Stomach smooth muscle (tissue), 2 donors: ENCODE measurements around the gene TP63.

Experiments used
- H3K27ac ChIP-seq: one replicate; pipeline ENCODE4 v1.7.0; 2013; ENCODE audit warnings: mild to moderate bottlenecking, low read length, inconsistent platforms
- H3K27me3 ChIP-seq, 2 donors: one replicate each; pipeline ENCODE4 v1.7.0; 2013; ENCODE audit warnings: low read length in 2 of 2; ENCODE audit not compliant: insufficient read depth in 2 of 2, control insufficient read depth in 1 of 2
- H3K36me3 ChIP-seq, 2 donors: one replicate each; pipeline ENCODE4 v1.7.0; 2013; ENCODE audit warnings: low read length in 2 of 2; ENCODE audit not compliant: control insufficient read depth in 2 of 2, insufficient read depth in 2 of 2
- H3K4me1 ChIP-seq: one replicate; pipeline ENCODE4 v1.7.0; 2013; ENCODE audit warnings: low read length; ENCODE audit not compliant: control insufficient read depth, insufficient read depth
- H3K4me3 ChIP-seq, 2 donors: one replicate each; pipeline ENCODE4 v1.7.0; 2013; ENCODE audit warnings: low read length in 2 of 2
- H3K9ac ChIP-seq, 2 donors: one replicate each; pipeline ENCODE4 v1.7.0; 2013; ENCODE audit warnings: low read length in 2 of 2, mild to moderate bottlenecking in 1 of 2
- H3K9me3 ChIP-seq, 2 donors: one replicate each; pipeline ENCODE4 v1.7.0; 2013; ENCODE audit warnings: low read length in 2 of 2; ENCODE audit not compliant: control insufficient read depth in 2 of 2
- donor health status: healthy.
- donor health status: Pancreatic carcinoma.

The TP63 gene

GRCh38 chr3:189794518-189794917 lies 163.3 kb downstream of the TP63 start:
- no peak overlapping the region for H3K27ac ChIP-seq
- no peaks in the 10 kb centered on the region for H3K4me1 ChIP-seq
- no peaks in the 10 kb centered on the region for H3K9me3 ChIP-seq
- H3K4me3 ChIP-seq: no peak overlapping the region
- H3K27me3 ChIP-seq: no peaks in the 10 kb centered on the region
- H3K36me3 ChIP-seq: no peaks in the 10 kb centered on the region
- no peak overlapping the region for H3K9ac ChIP-seq

- H3K9ac ChIP-seq: no peak overlapping the region
- no peak overlapping the region for H3K4me3 ChIP-seq
- no peaks in the 10 kb centered on the region for H3K27me3 ChIP-seq
- H3K27ac ChIP-seq: no peak overlapping the region
- no peaks in the 10 kb centered on the region for H3K4me1 ChIP-seq
- no peaks in the 10 kb centered on the region for H3K36me3 ChIP-seq
- no peaks in the 10 kb centered on the region for H3K9me3 ChIP-seq
These were observed 166.0 kb downstream of the TP63 start for GRCh38 chr3:189797103-189797750.

GRCh38 chr3:189799366-189799765 lies 168.2 kb downstream of the TP63 start:
- Histone ChIP-seq H3K27me3 (no peaks in the 10 kb centered on the region), H3K4me3 (no peak overlapping the region), H3K9me3 (no peaks in the 10 kb centered on the region), H3K4me1 (no peaks in the 10 kb centered on the region), H3K9ac (no peak overlapping the region), H3K36me3 (no peaks in the 10 kb centered on the region), H3K27ac (no peak overlapping the region)

DNA sequence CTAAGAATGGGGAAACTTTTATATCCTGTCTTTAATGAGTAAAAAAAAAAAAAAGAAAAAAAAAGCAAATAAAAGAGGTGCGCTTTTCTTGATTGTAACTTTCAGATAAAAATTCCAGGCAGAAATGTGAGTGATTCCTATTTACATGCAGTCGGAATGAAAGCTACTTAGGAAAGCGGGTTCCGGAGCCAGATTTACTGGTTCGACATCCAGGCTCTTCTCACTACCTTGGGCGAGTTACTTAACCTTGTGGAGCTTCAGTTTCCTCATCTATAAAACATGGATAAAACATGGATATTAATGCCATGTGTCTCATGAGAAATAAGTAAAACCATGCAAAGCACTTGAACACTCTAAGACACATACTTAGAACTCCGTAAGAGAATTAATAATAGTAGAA lies 169.2 kb downstream of the TP63 start:
- no peak overlapping the region for H3K9ac ChIP-seq
- no peaks in the 10 kb centered on the region for H3K36me3 ChIP-seq
- no peak overlapping the region for H3K4me3 ChIP-seq
- no peaks in the 10 kb centered on the region for H3K9me3 ChIP-seq
- H3K27me3 ChIP-seq: no peaks in the 10 kb centered on the region
- H3K27ac ChIP-seq: no peak overlapping the region
- H3K4me1 ChIP-seq: no peaks in the 10 kb centered on the region

GRCh38 chr3:189803254-189803653 lies 172.1 kb downstream of the TP63 start:
- H3K4me3 ChIP-seq: no peak overlapping the region
- H3K4me1 ChIP-seq: no peaks in the 10 kb centered on the region
- H3K27ac ChIP-seq: no peak overlapping the region
- H3K36me3 ChIP-seq: no peaks in the 10 kb centered on the region
- no peaks in the 10 kb centered on the region for H3K27me3 ChIP-seq
- H3K9ac ChIP-seq: no peak overlapping the region
- H3K9me3 ChIP-seq: no peaks in the 10 kb centered on the region

DNA sequence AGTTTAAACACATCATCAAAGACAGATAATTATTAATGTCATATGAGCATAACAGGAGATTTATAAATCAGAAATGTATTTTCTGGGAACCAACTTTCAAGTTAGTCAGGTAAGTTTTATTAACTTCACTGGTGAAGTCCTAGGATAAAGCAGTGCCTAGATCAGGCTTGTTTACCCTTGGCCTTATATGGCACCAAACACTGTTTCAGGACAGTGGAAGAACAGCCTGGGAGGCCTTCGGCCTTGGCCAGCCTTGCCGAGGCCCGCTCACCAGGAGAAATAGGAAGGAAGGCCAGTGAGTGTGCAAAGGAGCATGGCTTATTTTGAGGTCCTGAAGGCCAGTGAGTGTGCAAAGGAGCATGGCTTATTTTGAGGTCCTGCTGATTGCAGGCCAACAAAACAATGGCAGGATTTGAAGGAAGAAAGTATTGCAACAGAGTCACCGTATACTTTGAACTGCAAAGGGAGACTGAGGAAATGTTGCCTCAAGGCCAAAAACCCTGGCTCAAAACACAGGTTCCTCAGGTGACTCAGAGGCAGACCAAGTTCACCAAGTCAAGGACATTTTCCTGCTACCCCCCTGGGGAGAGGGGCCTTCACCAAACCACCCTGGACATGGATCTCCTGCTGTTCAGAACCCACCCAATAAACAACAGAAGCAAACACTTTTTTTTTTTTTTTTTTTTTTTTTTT lies 174.3 kb downstream of the TP63 start:
- Histone ChIP-seq H3K4me3 (no peak overlapping the region), H3K9me3 (no peaks in the 10 kb centered on the region), H3K9ac (no peak overlapping the region), H3K27ac (no peak overlapping the region), H3K4me1 (no peaks in the 10 kb centered on the region), H3K36me3 (no peaks in the 10 kb centered on the region), H3K27me3 (no peaks in the 10 kb centered on the region)

GRCh38 chr3:189806171-189806951 lies 175.2 kb downstream of the TP63 start:
- H3K4me3 ChIP-seq: no peak overlapping the region
- no peaks in the 10 kb centered on the region for H3K9me3 ChIP-seq
- H3K27me3 ChIP-seq: no peaks in the 10 kb centered on the region
- no peaks in the 10 kb centered on the region for H3K36me3 ChIP-seq
- no peaks in the 10 kb centered on the region for H3K4me1 ChIP-seq
- no peak overlapping the region for H3K9ac ChIP-seq
- H3K27ac ChIP-seq: no peak overlapping the region

DNA sequence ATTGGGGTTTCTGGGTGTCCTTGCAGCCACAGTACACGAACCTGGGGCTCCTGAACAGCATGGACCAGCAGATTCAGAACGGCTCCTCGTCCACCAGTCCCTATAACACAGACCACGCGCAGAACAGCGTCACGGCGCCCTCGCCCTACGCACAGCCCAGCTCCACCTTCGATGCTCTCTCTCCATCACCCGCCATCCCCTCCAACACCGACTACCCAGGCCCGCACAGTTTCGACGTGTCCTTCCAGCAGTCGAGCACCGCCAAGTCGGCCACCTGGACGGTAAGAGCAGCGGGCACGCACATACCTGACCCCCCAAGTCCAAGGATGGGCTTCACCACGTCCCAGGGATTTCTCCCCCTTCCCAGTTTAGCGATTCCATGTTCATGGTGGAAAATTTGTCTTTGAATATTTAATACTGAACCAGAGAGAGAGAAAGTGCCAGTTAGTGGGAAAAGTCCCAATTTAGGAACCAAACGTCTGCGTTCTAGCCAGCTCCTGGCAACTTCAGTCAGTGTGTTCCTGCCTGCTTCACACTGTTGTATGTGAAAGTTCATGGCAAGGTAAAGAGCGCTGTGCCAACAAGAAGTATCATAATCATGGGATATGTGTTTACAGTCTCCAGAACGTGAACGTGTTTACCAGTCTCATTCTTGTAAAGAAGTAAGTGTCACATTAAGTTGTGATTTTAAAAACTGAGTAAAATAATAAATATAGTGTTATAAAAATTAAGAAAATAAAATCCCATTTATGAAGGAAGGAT lies 177.2 kb downstream of the TP63 start:
- no peaks in the 10 kb centered on the region for H3K4me1 ChIP-seq
- no peak overlapping the region for H3K9ac ChIP-seq
- no peak overlapping the region for H3K4me3 ChIP-seq
- H3K36me3 ChIP-seq: no peaks in the 10 kb centered on the region
- no peaks in the 10 kb centered on the region for H3K27me3 ChIP-seq
- no peak overlapping the region for H3K27ac ChIP-seq
- H3K9me3 ChIP-seq: no peaks in the 10 kb centered on the region

DNA sequence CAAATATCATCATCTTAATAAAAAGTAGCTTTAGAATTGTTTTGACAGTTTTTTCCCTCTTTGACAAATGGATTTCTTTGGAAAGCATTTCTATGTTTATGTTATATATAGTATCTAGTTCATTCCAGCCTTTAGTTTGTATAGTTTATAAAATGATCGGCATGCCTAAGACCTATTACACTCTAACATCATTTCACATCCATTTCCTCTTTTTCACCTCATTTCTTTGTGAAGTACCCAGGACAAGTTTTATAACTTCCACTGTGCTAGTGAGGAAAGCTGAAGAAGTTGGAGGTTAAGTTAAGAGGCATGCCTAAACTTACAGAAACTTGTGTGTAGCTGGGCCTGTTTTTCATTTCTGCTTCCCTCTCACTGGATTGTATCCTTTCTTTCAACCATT lies 178.4 kb downstream of the TP63 start:
- H3K9me3 ChIP-seq: no peaks in the 10 kb centered on the region
- H3K9ac ChIP-seq: no peak overlapping the region
- no peak overlapping the region for H3K27ac ChIP-seq
- no peaks in the 10 kb centered on the region for H3K27me3 ChIP-seq
- H3K4me3 ChIP-seq: no peak overlapping the region
- no peaks in the 10 kb centered on the region for H3K36me3 ChIP-seq
- no peaks in the 10 kb centered on the region for H3K4me1 ChIP-seq

DNA sequence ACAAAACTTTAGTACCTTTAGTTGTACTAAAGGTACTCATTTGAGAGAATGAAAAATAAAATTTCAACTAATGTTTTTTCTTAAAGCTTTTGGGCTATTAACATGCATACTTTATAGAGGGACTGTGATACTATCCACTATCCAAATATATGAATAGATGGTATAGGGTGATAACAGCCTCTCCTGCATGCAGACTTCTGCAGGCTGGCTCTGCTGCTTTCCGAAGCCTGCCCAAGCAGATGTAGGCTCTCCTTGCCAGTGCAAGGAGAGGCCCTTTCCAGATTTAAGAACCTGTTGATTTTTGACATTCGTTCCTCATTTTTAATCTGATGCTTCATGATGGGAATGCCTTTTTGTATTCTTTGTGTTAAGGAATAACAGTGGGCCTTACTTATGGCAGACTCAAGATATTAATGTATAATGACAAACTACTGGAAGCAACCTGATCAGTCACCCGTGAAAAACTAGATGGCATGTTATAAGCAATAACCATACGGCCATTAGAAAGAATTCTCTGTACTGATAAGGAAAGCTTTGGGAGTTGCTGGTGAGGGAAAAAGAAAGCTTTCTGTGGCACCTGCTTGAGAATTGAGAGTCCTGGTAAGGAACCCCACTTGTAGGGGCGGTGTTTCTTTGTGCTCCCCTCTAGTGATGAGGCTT lies 181.7 kb downstream of the TP63 start:
- H3K9ac ChIP-seq: no peak overlapping the region
- H3K4me1 ChIP-seq: no peaks in the 10 kb centered on the region
- H3K27ac ChIP-seq: no peak overlapping the region
- no peaks in the 10 kb centered on the region for H3K9me3 ChIP-seq
- no peak overlapping the region for H3K4me3 ChIP-seq
- H3K27me3 ChIP-seq: no peaks in the 10 kb centered on the region
- no peaks in the 10 kb centered on the region for H3K36me3 ChIP-seq
